GM10266 (cell line): ENCODE data around the gene COA5.

ENCODE experiments used
- DNase-seq: peaks from one replicate; pipeline ENCODE4 v3.0.0; 2012; ENCODE audit errors: extremely low spot score
- TF ChIP-seq, protein P1 (sequence below): IDR thresholded peaks from 2 replicates; pipeline ENCODE4 v1.5.1; 2012; ENCODE audit warnings: mild to moderate bottlenecking, low read depth; ENCODE audit not compliant: control insufficient read depth, insufficient read depth; ENCODE audit errors: missing control alignments

COA5 gene

GRCh38 chr2:98608116-98608961 lies at the start of gene COA5, which contains the start of gene UNC50:
TSS of gene COA5 (minus strand) at chr2:98608512. CDS start at chr2:98608405, 107 bp downstream.
TSS of gene UNC50 (plus strand) at chr2:98608589. CDS start at chr2:98609760, 1,171 bp downstream.
- TF ChIP-seq, protein P1, sequence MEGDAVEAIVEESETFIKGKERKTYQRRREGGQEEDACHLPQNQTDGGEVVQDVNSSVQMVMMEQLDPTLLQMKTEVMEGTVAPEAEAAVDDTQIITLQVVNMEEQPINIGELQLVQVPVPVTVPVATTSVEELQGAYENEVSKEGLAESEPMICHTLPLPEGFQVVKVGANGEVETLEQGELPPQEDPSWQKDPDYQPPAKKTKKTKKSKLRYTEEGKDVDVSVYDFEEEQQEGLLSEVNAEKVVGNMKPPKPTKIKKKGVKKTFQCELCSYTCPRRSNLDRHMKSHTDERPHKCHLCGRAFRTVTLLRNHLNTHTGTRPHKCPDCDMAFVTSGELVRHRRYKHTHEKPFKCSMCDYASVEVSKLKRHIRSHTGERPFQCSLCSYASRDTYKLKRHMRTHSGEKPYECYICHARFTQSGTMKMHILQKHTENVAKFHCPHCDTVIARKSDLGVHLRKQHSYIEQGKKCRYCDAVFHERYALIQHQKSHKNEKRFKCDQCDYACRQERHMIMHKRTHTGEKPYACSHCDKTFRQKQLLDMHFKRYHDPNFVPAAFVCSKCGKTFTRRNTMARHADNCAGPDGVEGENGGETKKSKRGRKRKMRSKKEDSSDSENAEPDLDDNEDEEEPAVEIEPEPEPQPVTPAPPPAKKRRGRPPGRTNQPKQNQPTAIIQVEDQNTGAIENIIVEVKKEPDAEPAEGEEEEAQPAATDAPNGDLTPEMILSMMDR, result no peak
- DNase-seq, result peak; percentile 95

- TF ChIP-seq, protein P1, result no peak
- no peak for DNase-seq
Measured at GRCh38 chr2:98656800-98657199, 48.5 kb upstream of the COA5 start.

GRCh38 chr2:98654699-98655495 lies 46.6 kb upstream of the COA5 start:
- TF ChIP-seq, protein P1, result no peak
- DNase-seq, result no peak

- DNase-seq, result no peak
- TF ChIP-seq, protein P1, result no peak
Measured at GRCh38 chr2:98650998-98651397, 42.7 kb upstream of the COA5 start.

DNA sequence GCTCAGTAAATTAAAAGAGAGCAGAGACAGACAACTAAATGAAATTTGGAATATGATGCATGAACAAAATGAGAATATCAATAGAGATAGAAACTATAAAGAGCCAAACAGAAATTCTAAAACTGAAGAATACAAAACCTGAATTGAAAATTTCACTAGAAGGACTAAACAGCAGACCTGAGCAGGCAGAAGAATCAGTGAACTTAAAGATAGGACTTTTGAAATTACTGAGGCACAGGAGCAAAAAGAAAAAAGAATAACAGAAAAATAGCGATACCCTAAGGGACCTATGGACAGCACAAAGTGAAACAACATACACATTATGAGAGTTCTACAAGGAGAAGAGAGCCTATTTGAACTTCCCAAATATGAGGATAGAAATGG lies 41.7 kb upstream of the COA5 start:
- TF ChIP-seq, protein P1, result no peak

DNA sequence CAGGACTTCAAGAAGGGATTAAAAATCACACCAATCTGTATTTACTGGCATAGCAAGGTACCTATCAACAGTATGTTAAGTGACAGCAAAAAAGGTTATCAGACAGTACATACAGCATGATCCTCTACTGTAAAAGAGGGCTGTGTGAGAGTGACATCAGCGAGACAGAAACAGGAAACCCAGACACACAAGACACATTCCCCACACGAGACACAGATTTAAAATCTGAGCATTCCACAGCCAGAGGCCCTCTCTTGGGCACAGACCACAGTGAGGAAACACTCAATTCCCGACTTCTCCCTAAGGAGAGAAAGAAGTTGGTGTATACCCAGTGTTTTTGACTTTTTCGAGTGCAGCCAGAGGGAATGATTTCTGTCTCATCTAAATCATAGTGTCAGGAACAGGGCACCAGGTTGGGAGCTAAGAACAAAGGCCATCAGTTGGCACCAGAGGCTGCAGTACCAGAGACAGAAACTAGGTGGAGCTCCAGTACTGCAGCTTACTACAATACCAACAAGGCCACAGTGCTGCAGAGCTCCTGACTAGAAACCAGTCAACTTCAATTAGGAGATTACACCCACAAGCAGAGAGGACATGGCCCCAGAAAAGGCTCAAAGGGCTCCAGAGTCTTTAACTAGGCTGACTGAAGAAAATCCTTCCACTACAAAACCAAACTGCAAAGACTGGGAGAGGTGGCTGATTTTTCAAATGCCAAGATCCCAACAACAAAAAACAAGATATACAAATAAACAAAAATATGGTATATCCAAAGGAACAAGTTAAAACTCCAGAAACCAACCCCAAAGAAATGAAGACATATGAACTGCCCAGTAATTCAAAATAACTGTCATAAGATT lies 41.1 kb upstream of the COA5 start:
- peak; percentile 48 for DNase-seq
- TF ChIP-seq, protein P1, result peak; percentile 94

More for the DNA sequence above, 41.7 kb upstream of the COA5 start:
- no peak for DNase-seq
